ENCODE results near the gene CBLB. TPM values are rescaled to one million over a fixed set of nuclear protein-coding genes. Genes with fewer than 3 reads are reported as not detected.

The CBLB gene
- total and polyA plus RNA-seq, 9 of the 15 experiments (the other 6 are each of a cell fraction or from before 2014, with no cell fraction given) = 1.8 to 8.1 (median 5.3) TPM

- Histone ChIP-seq H3K4me1 (replicated peaks in 1 of 2; ENCODE audit: control insufficient read depth in 2 of 2, insufficient read depth in 2 of 2, low read length in 2 of 2) (no peaks in the 10 kb centered on the region), H3K36me3 (ENCODE audit: control insufficient read depth, insufficient read depth, low read length) (no peaks in the 10 kb centered on the region), H3K9ac (ENCODE audit: insufficient read depth in 1 of 2, low read depth in 2 of 2, low read length in 2 of 2) (no peak overlapping the region), H2AFZ (ENCODE audit: low read depth, low read length) (no peak overlapping the region), H3K4me2 (ENCODE audit: insufficient read depth, low read length) (no peak overlapping the region), H3K27ac (ENCODE audit: extremely low read depth, low read depth, low read length) (no peak overlapping the region), H3K9me3 (replicated peaks; ENCODE audit: control insufficient read depth, insufficient read depth, low read depth, low read length) (no peaks in the 10 kb centered on the region), H4K20me1 (replicated peaks; ENCODE audit: control insufficient read depth, insufficient read depth, low read length) (no peaks in the 10 kb centered on the region), H3K27me3 (ENCODE audit: control insufficient read depth in 2 of 2, insufficient read depth in 2 of 2, low read length in 2 of 2) (no peaks in the 10 kb centered on the region), H3K79me2 (ENCODE audit: control insufficient read depth, insufficient read depth, low read length) (no peaks in the 10 kb centered on the region), H3K9me1 (ENCODE audit: control insufficient read depth, insufficient read depth, low read length) (no peaks in the 10 kb centered on the region), H3K4me3 (no peak overlapping the region)
- intact Hi-C loops (cut with micrococcal nuclease) (no loop called here), in situ Hi-C loops (cut with MboI) (no loop called here)
- POLR2A ChIA-PET = interaction anchor here (1.2 kb wide), 1 partner anchor 10 kb away, joined by 5 read pairs; no protein-coding TSS in a partner anchor
- FAIRE-seq (no peak), ATAC-seq (no peak), DNase-seq (ENCODE audit: extremely low read depth in 1 of 4, low spot score in 3 of 4) (no peak)
- CTCF ChIA-PET (ENCODE audit: low intra/inter-chr PET ratio) = no interaction called here
- WGBS (ENCODE audit: insufficient coverage, low coverage, missing lambda C conversion rate) = 36% methylated on average over 2 of the region's 2 CpGs
- no TSS peak for BruUV-seq (replicated peaks)
- TF ChIP-seq YBX1 (IDR thresholded peaks at IDR 0.05) (no peak), NCOA4 (IDR thresholded peaks at IDR 0.05; ENCODE audit: partially characterized antibody) (no peak), TGIF2 (CRISPR knock-in tag; IDR thresholded peaks at IDR 0.05) (no peak), RB1 (IDR thresholded peaks at IDR 0.05; ENCODE audit: low read depth) (no peak), U2AF2 (optimal IDR thresholded peaks at IDR 0.05; ENCODE audit: low read depth, low read length) (no peak), ZNF133 (CRISPR knock-in tag; IDR thresholded peaks at IDR 0.05) (no peak), EP400 (IDR thresholded peaks at IDR 0.05) (no peak), HLTF (IDR thresholded peaks at IDR 0.05) (no peak), ZHX1 (conservative IDR thresholded peaks at IDR 0.05; ENCODE audit: low read length) (no peak), TCF7L2 (IDR thresholded peaks at IDR 0.05; ENCODE audit: low read depth, low read length) (no peak), TCFL5 (CRISPR knock-in tag; conservative IDR thresholded peaks at IDR 0.05) (no peak), GABPB2 (CRISPR knock-in tag; conservative IDR thresholded peaks at IDR 0.05) (no peak), MYC (IDR thresholded peaks at IDR 0.05; ENCODE audit: low read depth, low read length) (no peak), MYC (CRISPR knock-in tag; IDR thresholded peaks at IDR 0.05; ENCODE audit: borderline replicate concordance, low read depth) (no peak), CUX1 (CRISPR knock-in tag; IDR thresholded peaks at IDR 0.05) (no peak), CHD4 (IDR thresholded peaks at IDR 0.05; ENCODE audit: insufficient read depth, insufficient replicate concordance, low read depth, low read length, poor library complexity, severe bottlenecking) (no peak), EGR1 (conservative IDR thresholded peaks at IDR 0.05) (no peak), ZEB2 (IDR thresholded peaks at IDR 0.05) (no peak), IRF2 (CRISPR knock-in tag; IDR thresholded peaks at IDR 0.05) (no peak)
Measured at GRCh38 chr3:105787453-105787852, 81.4 kb downstream of the CBLB start.

All from K562 (cell line).